MM.1S (cell line): Measurements from ENCODE around the gene DZIP1L.

ENCODE experiments used
- DNase-seq: peaks from one replicate; pipeline ENCODE4 v3.0.0-alpha.2; 2015
- H2AFZ ChIP-seq: fragments of 300-600 bp; sonication (generic); 2 replicates; pipeline ENCODE4 v1.6.0; 2016; ENCODE audit warnings: antibody characterized with exemption, low read length
- H3F3A ChIP-seq: fragments of 300-600 bp; sonication (generic); 2 replicates; pipeline ENCODE4 v1.6.1; 2016; ENCODE audit warnings: mild to moderate bottlenecking, antibody characterized with exemption, low read length, moderate library complexity, mixed read lengths; ENCODE audit not compliant: insufficient read depth
- H3K27ac ChIP-seq: fragments of 300-600 bp; sonication (generic); 2 replicates; pipeline ENCODE4 v1.5.1; 2016; ENCODE audit warnings: mild to moderate bottlenecking, low read length
- H3K27me3 ChIP-seq: fragments of 300-600 bp; sonication (generic); replicated peaks from 2 replicates; pipeline ENCODE4 v1.6.0; 2016; ENCODE audit warnings: low read length; ENCODE audit not compliant: insufficient read depth
- H3K36me3 ChIP-seq: fragments of 300-600 bp; sonication (generic); replicated peaks from 2 replicates; pipeline ENCODE4 v1.6.1; 2016; ENCODE audit warnings: mild to moderate bottlenecking, low read length, mixed read lengths; ENCODE audit not compliant: insufficient read depth
- H3K4me1 ChIP-seq: fragments of 300-600 bp; sonication (generic); 2 replicates; pipeline ENCODE4 v1.6.1; 2016; ENCODE audit warnings: low read length, mixed read lengths
- H3K4me2 ChIP-seq: fragments of 300-600 bp; sonication (generic); 2 replicates; pipeline ENCODE4 v1.6.0; 2016; ENCODE audit warnings: low read depth, low read length
- H3K4me3 ChIP-seq: fragments of 300-600 bp; sonication (generic); 2 replicates; pipeline ENCODE4 v1.5.1; 2016; ENCODE audit warnings: low read length, mixed read lengths
- H3K79me2 ChIP-seq: fragments of 300-600 bp; sonication (generic); 2 replicates; pipeline ENCODE4 v1.6.1; 2016; ENCODE audit warnings: mixed run types, low read length, mixed read lengths
- H3K9ac ChIP-seq: fragments of 300-600 bp; sonication (generic); 2 replicates; pipeline ENCODE4 v1.6.1; 2016; ENCODE audit warnings: low read length, mixed read lengths
- H3K9me2 ChIP-seq: fragments of 300-600 bp; sonication (generic); replicated peaks from 2 replicates; pipeline ENCODE4 v1.6.1; 2016; ENCODE audit warnings: mild to moderate bottlenecking, low read length, mixed read lengths; ENCODE audit not compliant: insufficient read depth
- H3K9me3 ChIP-seq: fragments of 300-600 bp; sonication (generic); replicated peaks from 2 replicates; pipeline ENCODE4 v1.6.1; 2016; ENCODE audit warnings: mild to moderate bottlenecking, low read length, mixed read lengths; ENCODE audit not compliant: insufficient read depth
- H4K20me1 ChIP-seq: fragments of 300-600 bp; sonication (generic); 2 replicates; pipeline ENCODE4 v1.6.1; 2016; ENCODE audit warnings: mild to moderate bottlenecking, low read length, moderate library complexity, mixed read lengths; ENCODE audit not compliant: insufficient read depth
- EZH2 ChIP-seq: fragments of 300-600 bp; sonication (generic); optimal IDR thresholded peaks from 2 replicates; pipeline ENCODE3; 2017; ENCODE audit warnings: low read depth, mild to moderate bottlenecking, antibody characterized with exemption, low read length, mixed read lengths
- EZH2phosphoT487 ChIP-seq: fragments of 300-600 bp; sonication (generic); IDR thresholded peaks from 2 replicates; pipeline ENCODE4 v1.6.1; 2018; ENCODE audit warnings: antibody characterized with exemption, low read length
- TF ChIP-seq, protein P1 (sequence below): fragments of 300-600 bp; sonication (generic); IDR thresholded peaks from 2 replicates; pipeline ENCODE4 v1.5.1; 2016; ENCODE audit warnings: antibody characterized with exemption, low read length, mixed read lengths

DZIP1L gene

DNA sequence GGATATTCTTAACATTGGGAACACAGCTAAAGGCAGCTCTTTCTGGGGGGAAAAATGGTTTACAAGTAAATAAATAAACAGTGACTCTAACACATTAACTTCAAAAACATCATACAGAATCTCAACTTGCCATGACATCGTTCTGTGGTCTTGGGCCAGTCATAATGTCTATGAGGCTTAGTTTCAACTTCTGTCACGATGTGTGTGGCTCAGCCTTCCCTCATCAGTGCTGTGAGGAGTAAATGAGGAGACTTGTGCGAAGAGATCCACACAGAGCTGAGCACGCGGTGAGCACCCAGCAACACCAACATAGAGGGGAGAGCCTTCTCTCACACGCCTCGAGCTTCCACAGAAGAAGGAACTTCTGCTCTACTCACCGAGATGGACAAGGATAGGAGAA lies 49.0 kb downstream of the DZIP1L start:
- no peak overlapping the region for H3K4me2 ChIP-seq
- H3K4me1 ChIP-seq: no peaks in the 10 kb centered on the region
- H3K4me3 ChIP-seq: no peak overlapping the region
- H3K27me3 ChIP-seq: no peaks in the 10 kb centered on the region; the same call in 1 of the 2 replicates
- no peak overlapping the region for H3K9ac ChIP-seq
- H3F3A ChIP-seq: no peaks in the 10 kb centered on the region
- no peak for DNase-seq
- H4K20me1 ChIP-seq: no peaks in the 10 kb centered on the region
- no peak overlapping the region for H3K27ac ChIP-seq
- no peaks in the 10 kb centered on the region for H3K79me2 ChIP-seq
- TF ChIP-seq, protein P1, sequence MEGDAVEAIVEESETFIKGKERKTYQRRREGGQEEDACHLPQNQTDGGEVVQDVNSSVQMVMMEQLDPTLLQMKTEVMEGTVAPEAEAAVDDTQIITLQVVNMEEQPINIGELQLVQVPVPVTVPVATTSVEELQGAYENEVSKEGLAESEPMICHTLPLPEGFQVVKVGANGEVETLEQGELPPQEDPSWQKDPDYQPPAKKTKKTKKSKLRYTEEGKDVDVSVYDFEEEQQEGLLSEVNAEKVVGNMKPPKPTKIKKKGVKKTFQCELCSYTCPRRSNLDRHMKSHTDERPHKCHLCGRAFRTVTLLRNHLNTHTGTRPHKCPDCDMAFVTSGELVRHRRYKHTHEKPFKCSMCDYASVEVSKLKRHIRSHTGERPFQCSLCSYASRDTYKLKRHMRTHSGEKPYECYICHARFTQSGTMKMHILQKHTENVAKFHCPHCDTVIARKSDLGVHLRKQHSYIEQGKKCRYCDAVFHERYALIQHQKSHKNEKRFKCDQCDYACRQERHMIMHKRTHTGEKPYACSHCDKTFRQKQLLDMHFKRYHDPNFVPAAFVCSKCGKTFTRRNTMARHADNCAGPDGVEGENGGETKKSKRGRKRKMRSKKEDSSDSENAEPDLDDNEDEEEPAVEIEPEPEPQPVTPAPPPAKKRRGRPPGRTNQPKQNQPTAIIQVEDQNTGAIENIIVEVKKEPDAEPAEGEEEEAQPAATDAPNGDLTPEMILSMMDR: no peak
- TF ChIP-seq EZH2 (no peak), EZH2phosphoT487 (no peak)
- no peaks in the 10 kb centered on the region for H3K9me3 ChIP-seq
- no peaks in the 10 kb centered on the region for H3K9me2 ChIP-seq
- H2AFZ ChIP-seq: no peak overlapping the region
- no peaks in the 10 kb centered on the region for H3K36me3 ChIP-seq

DNA sequence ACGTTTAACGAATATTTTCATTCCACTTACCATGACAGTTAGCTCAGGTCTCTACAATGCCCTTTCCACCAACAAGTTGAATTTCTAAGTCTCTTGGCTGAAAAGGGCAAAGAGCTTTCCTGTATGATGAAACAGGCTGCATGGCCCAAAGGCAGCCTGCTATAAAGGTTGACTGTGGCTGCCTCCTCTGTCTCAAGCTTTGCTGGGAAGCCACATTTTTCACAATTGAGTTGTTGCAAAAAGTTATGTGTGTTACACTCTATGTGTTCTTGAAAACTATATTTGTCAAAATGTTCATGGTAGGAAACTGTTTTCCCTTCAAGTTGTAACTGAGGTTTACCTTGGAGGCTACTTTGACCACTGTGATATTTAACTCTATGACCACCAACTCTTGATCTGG lies 49.5 kb downstream of the DZIP1L start:
- Histone ChIP-seq H3K4me1 (no peaks in the 10 kb centered on the region), H3F3A (no peaks in the 10 kb centered on the region), H3K9me2 (no peaks in the 10 kb centered on the region), H2AFZ (no peak overlapping the region), H3K9ac (no peak overlapping the region), H3K79me2 (no peaks in the 10 kb centered on the region), H3K4me3 (no peak overlapping the region), H3K27me3 (no peaks in the 10 kb centered on the region; the same call in 1 of the 2 replicates), H3K27ac (no peak overlapping the region), H4K20me1 (no peaks in the 10 kb centered on the region), H3K9me3 (no peaks in the 10 kb centered on the region), H3K36me3 (no peaks in the 10 kb centered on the region), H3K4me2 (no peak overlapping the region)
- TF ChIP-seq, protein P1: no peak
- TF ChIP-seq EZH2: no peak
- no peak for TF ChIP-seq EZH2phosphoT487
- no peak for DNase-seq

DNA sequence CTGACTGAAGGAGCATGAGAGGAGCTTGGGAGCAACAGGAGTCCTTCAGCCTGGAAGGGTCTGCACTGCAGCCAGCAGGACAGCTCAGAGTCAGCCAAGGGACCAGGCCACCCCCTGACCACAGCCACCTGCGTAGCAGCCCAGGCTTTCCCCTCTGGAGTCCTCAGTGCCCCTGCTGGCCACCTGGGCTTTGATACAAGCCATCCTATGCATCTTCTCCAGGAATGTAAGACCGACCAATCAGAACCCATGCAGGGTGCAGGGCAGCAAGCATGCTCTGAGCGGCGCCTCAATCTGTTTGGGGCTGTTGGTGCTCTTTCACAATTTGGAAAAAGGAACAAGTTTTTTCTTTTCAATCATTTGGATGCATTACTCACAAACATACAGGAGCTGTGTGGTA lies 52.0 kb downstream of the DZIP1L start:
- Histone ChIP-seq H3K79me2 (no peaks in the 10 kb centered on the region), H3K9me3 (no peaks in the 10 kb centered on the region), H3K27me3 (no peaks in the 10 kb centered on the region), H3K9ac (no peak overlapping the region), H3K4me1 (no peaks in the 10 kb centered on the region), H3K9me2 (no peaks in the 10 kb centered on the region), H3F3A (no peaks in the 10 kb centered on the region), H3K27ac (no peak overlapping the region), H3K4me3 (no peak overlapping the region), H3K4me2 (no peak overlapping the region), H2AFZ (no peak overlapping the region), H4K20me1 (no peaks in the 10 kb centered on the region), H3K36me3 (no peaks in the 10 kb centered on the region)
- no peak for DNase-seq
- TF ChIP-seq EZH2phosphoT487 (no peak), EZH2 (no peak)
- TF ChIP-seq, protein P1: no peak
